ENCODE results near the gene ROR1. TPM values are rescaled to one million over a fixed set of nuclear protein-coding genes. Genes with fewer than 3 reads are reported as not detected.

ROR1 gene
- total and polyA plus RNA-seq, 5 donors from 2014 or later: not detected

- H3K27me3 ChIP-seq (ENCODE audit: control insufficient read depth, insufficient read depth, low read length): no peaks in the 10 kb centered on the region
- no peaks in the 10 kb centered on the region for H3K4me1 ChIP-seq (ENCODE audit: control insufficient read depth, insufficient read depth, low read length, poor library complexity, severe bottlenecking)
- no peaks in the 10 kb centered on the region for H3K9me3 ChIP-seq (ENCODE audit: control insufficient read depth in 2 of 2, low read length in 2 of 2)
- Mint-ChIP-seq H3K9me3 (peaks cover 0 to 9% (median 3%) of the 10 kb centered on the region in 7 donors), H3K27ac (no peak overlapping the region), H3K27me3 (peaks cover 14% of the 10 kb centered on the region), H3K4me1 (no peaks in the 10 kb centered on the region), H3K36me3 (no peaks in the 10 kb centered on the region), H3K4me3 (no peak overlapping the region)
- no peak overlapping the region for H3K4me3 ChIP-seq (ENCODE audit: low read depth, low read length)
- DNase-seq: no peak
- no peak overlapping the region for H3K27ac ChIP-seq (ENCODE audit: insufficient read depth, low read length, poor library complexity, severe bottlenecking)
- H3K36me3 ChIP-seq (ENCODE audit: control insufficient read depth, insufficient read depth, low read length): no peaks in the 10 kb centered on the region
- no peak for ATAC-seq (ENCODE audit: low read depth in 2 of 2)
These were observed 186.5 kb downstream of the ROR1 start for GRCh38 chr1:63960326-63960725.

- Mint-ChIP-seq H3K9me3 (peaks cover 0 to 2% (median 0%) of the 10 kb centered on the region in 7 donors), H3K27me3 (peaks cover 9% of the 10 kb centered on the region), H3K4me1 (peaks cover 0 to 4% (median 0%) of the 10 kb centered on the region in 4 donors), H3K27ac (no peak overlapping the region), H3K4me3 (no peak overlapping the region), H3K36me3 (no peaks in the 10 kb centered on the region)
- DNase-seq: no peak
- ATAC-seq (ENCODE audit: low read depth in 2 of 2): no peak
- Histone ChIP-seq H3K27ac (ENCODE audit: insufficient read depth, low read length, poor library complexity, severe bottlenecking) (no peak overlapping the region), H3K27me3 (ENCODE audit: control insufficient read depth, insufficient read depth, low read length) (no peaks in the 10 kb centered on the region), H3K4me3 (ENCODE audit: low read depth, low read length) (no peak overlapping the region), H3K4me1 (ENCODE audit: control insufficient read depth, insufficient read depth, low read length, poor library complexity, severe bottlenecking) (no peaks in the 10 kb centered on the region), H3K36me3 (ENCODE audit: control insufficient read depth, insufficient read depth, low read length) (no peaks in the 10 kb centered on the region), H3K9me3 (ENCODE audit: control insufficient read depth in 2 of 2, low read length in 2 of 2) (no peaks in the 10 kb centered on the region)
These were observed 192.2 kb downstream of the ROR1 start for GRCh38 chr1:63966016-63966415.

- no peaks in the 10 kb centered on the region for H3K36me3 ChIP-seq (ENCODE audit: control insufficient read depth, insufficient read depth, low read length)
- H3K36me3 Mint-ChIP-seq: no peaks in the 10 kb centered on the region
- DNase-seq (no peak), ATAC-seq (ENCODE audit: low read depth in 2 of 2) (no peak)
- H3K4me1 ChIP-seq (ENCODE audit: control insufficient read depth, insufficient read depth, low read length, poor library complexity, severe bottlenecking): no peaks in the 10 kb centered on the region
- H3K9me3 ChIP-seq (ENCODE audit: control insufficient read depth in 2 of 2, low read length in 2 of 2): no peaks in the 10 kb centered on the region
- peaks cover 0 to 3% (median 0%) of the 10 kb centered on the region in 7 donors for H3K9me3 Mint-ChIP-seq
- peaks cover 0 to 4% (median 0%) of the 10 kb centered on the region in 4 donors for H3K4me1 Mint-ChIP-seq
- no peaks in the 10 kb centered on the region for H3K27me3 ChIP-seq (ENCODE audit: control insufficient read depth, insufficient read depth, low read length)
- H3K4me3 ChIP-seq (ENCODE audit: low read depth, low read length): no peak overlapping the region
- peaks cover 4% of the 10 kb centered on the region for H3K27me3 Mint-ChIP-seq
- no peak overlapping the region for H3K27ac Mint-ChIP-seq
- H3K4me3 Mint-ChIP-seq: no peak overlapping the region
- H3K27ac ChIP-seq (ENCODE audit: insufficient read depth, low read length, poor library complexity, severe bottlenecking): no peak overlapping the region
These were observed 194.1 kb downstream of the ROR1 start for GRCh38 chr1:63967901-63968300.

GRCh38 chr1:63968663-63969440, 195.0 kb downstream of the ROR1 start:
- peaks cover 0 to 4% (median 0%) of the 10 kb centered on the region in 4 donors for H3K4me1 Mint-ChIP-seq
- H3K9me3 Mint-ChIP-seq: peaks cover 0 to 3% (median 0%) of the 10 kb centered on the region in 7 donors
- Histone ChIP-seq H3K27me3 (ENCODE audit: control insufficient read depth, insufficient read depth, low read length) (no peaks in the 10 kb centered on the region), H3K36me3 (ENCODE audit: control insufficient read depth, insufficient read depth, low read length) (no peaks in the 10 kb centered on the region), H3K4me1 (ENCODE audit: control insufficient read depth, insufficient read depth, low read length, poor library complexity, severe bottlenecking) (no peaks in the 10 kb centered on the region), H3K27ac (ENCODE audit: insufficient read depth, low read length, poor library complexity, severe bottlenecking) (no peak overlapping the region), H3K4me3 (ENCODE audit: low read depth, low read length) (no peak overlapping the region), H3K9me3 (ENCODE audit: control insufficient read depth in 2 of 2, low read length in 2 of 2) (no peaks in the 10 kb centered on the region)
- no peak for ATAC-seq (ENCODE audit: low read depth in 2 of 2)
- no peaks in the 10 kb centered on the region for H3K36me3 Mint-ChIP-seq
- H3K27me3 Mint-ChIP-seq: peaks cover 4% of the 10 kb centered on the region
- H3K4me3 Mint-ChIP-seq: no peak overlapping the region
- no peak for DNase-seq
- H3K27ac Mint-ChIP-seq: no peak overlapping the region

- Histone ChIP-seq H3K36me3 (ENCODE audit: control insufficient read depth, insufficient read depth, low read length) (no peaks in the 10 kb centered on the region), H3K27ac (ENCODE audit: insufficient read depth, low read length, poor library complexity, severe bottlenecking) (no peak overlapping the region), H3K4me1 (ENCODE audit: control insufficient read depth, insufficient read depth, low read length, poor library complexity, severe bottlenecking) (no peaks in the 10 kb centered on the region), H3K27me3 (ENCODE audit: control insufficient read depth, insufficient read depth, low read length) (no peaks in the 10 kb centered on the region), H3K9me3 (ENCODE audit: control insufficient read depth in 2 of 2, low read length in 2 of 2) (no peaks in the 10 kb centered on the region), H3K4me3 (ENCODE audit: low read depth, low read length) (no peak overlapping the region)
- Mint-ChIP-seq H3K27me3 (peaks cover 4% of the 10 kb centered on the region), H3K4me1 (peaks cover 0 to 4% (median 0%) of the 10 kb centered on the region in 4 donors), H3K9me3 (peaks cover 0 to 3% (median 0%) of the 10 kb centered on the region in 7 donors), H3K27ac (peak overlapping the region in 1 of 3 donors; percentile 72), H3K4me3 (no peak overlapping the region), H3K36me3 (no peaks in the 10 kb centered on the region)
- ATAC-seq (ENCODE audit: low read depth in 2 of 2) (no peak), DNase-seq (no peak)
These were observed 195.7 kb downstream of the ROR1 start for GRCh38 chr1:63969441-63969901.

GRCh38 chr1:63971557-63971956, 197.7 kb downstream of the ROR1 start:
- Histone ChIP-seq H3K27me3 (ENCODE audit: control insufficient read depth, insufficient read depth, low read length) (no peaks in the 10 kb centered on the region), H3K4me3 (ENCODE audit: low read depth, low read length) (no peak overlapping the region), H3K9me3 (ENCODE audit: control insufficient read depth in 2 of 2, low read length in 2 of 2) (no peaks in the 10 kb centered on the region), H3K36me3 (ENCODE audit: control insufficient read depth, insufficient read depth, low read length) (no peaks in the 10 kb centered on the region), H3K27ac (ENCODE audit: insufficient read depth, low read length, poor library complexity, severe bottlenecking) (no peak overlapping the region), H3K4me1 (ENCODE audit: control insufficient read depth, insufficient read depth, low read length, poor library complexity, severe bottlenecking) (no peaks in the 10 kb centered on the region)
- Mint-ChIP-seq H3K4me3 (no peak overlapping the region), H3K9me3 (peaks cover 0 to 3% (median 0%) of the 10 kb centered on the region in 7 donors), H3K4me1 (peaks cover 0 to 2% (median 0%) of the 10 kb centered on the region in 4 donors), H3K36me3 (no peaks in the 10 kb centered on the region), H3K27me3 (peaks cover 4% of the 10 kb centered on the region), H3K27ac (no peak overlapping the region)
- ATAC-seq (ENCODE audit: low read depth in 2 of 2) (no peak), DNase-seq (no peak)

GRCh38 chr1:63973005-63973419, 199.2 kb downstream of the ROR1 start:
- DNase-seq: no peak
- H3K4me1 ChIP-seq (ENCODE audit: control insufficient read depth, insufficient read depth, low read length, poor library complexity, severe bottlenecking): no peaks in the 10 kb centered on the region
- H3K27ac ChIP-seq (ENCODE audit: insufficient read depth, low read length, poor library complexity, severe bottlenecking): no peak overlapping the region
- Mint-ChIP-seq H3K4me3 (no peak overlapping the region), H3K4me1 (no peaks in the 10 kb centered on the region), H3K27me3 (peaks cover 9% of the 10 kb centered on the region), H3K27ac (no peak overlapping the region), H3K36me3 (no peaks in the 10 kb centered on the region), H3K9me3 (peaks cover 0 to 6% (median 0%) of the 10 kb centered on the region in 7 donors)
- H3K4me3 ChIP-seq (ENCODE audit: low read depth, low read length): no peak overlapping the region
- no peak for ATAC-seq (ENCODE audit: low read depth in 2 of 2)
- no peaks in the 10 kb centered on the region for H3K36me3 ChIP-seq (ENCODE audit: control insufficient read depth, insufficient read depth, low read length)
- no peaks in the 10 kb centered on the region for H3K27me3 ChIP-seq (ENCODE audit: control insufficient read depth, insufficient read depth, low read length)
- no peaks in the 10 kb centered on the region for H3K9me3 ChIP-seq (ENCODE audit: control insufficient read depth in 2 of 2, low read length in 2 of 2)

- no peak overlapping the region for H3K4me3 ChIP-seq (ENCODE audit: low read depth, low read length)
- no peaks in the 10 kb centered on the region for H3K4me1 Mint-ChIP-seq
- H3K27me3 Mint-ChIP-seq: peaks cover 9% of the 10 kb centered on the region
- no peak overlapping the region for H3K4me3 Mint-ChIP-seq
- no peaks in the 10 kb centered on the region for H3K4me1 ChIP-seq (ENCODE audit: control insufficient read depth, insufficient read depth, low read length, poor library complexity, severe bottlenecking)
- no peak overlapping the region for H3K27ac ChIP-seq (ENCODE audit: insufficient read depth, low read length, poor library complexity, severe bottlenecking)
- H3K27ac Mint-ChIP-seq: no peak overlapping the region
- peaks cover 0 to 6% (median 0%) of the 10 kb centered on the region in 7 donors for H3K9me3 Mint-ChIP-seq
- H3K9me3 ChIP-seq (ENCODE audit: control insufficient read depth in 2 of 2, low read length in 2 of 2): no peaks in the 10 kb centered on the region
- H3K36me3 Mint-ChIP-seq: no peaks in the 10 kb centered on the region
- H3K27me3 ChIP-seq (ENCODE audit: control insufficient read depth, insufficient read depth, low read length): peaks cover 2% of the 10 kb centered on the region
- ATAC-seq (ENCODE audit: low read depth in 2 of 2) (no peak), DNase-seq (no peak)
- H3K36me3 ChIP-seq (ENCODE audit: control insufficient read depth, insufficient read depth, low read length): no peaks in the 10 kb centered on the region
These were observed 201.1 kb downstream of the ROR1 start for GRCh38 chr1:63974966-63975365.

All from CD4-positive, CD25-positive, alpha-beta regulatory T cell (primary cell).